IMR-90 (cell line): ENCODE results near the gene CD9. TPM values are rescaled to one million over a fixed set of nuclear protein-coding genes. Genes with fewer than 3 reads are reported as not detected.
A peak's percentile ranks its signal among the peaks of the same experiment; 100 is the strongest.

Source experiments
- ATAC-seq: fragments of 200-7000 bp; cut with Tn5 transposase; 2 replicates; pipeline ENCODE4 v1.9.1; 2020; ENCODE audit warnings: low read depth, mild to moderate bottlenecking, moderate library complexity
- BruUV-seq: library from RNA; stranded (reverse); fragments of 400-500 nt; replicated peaks from 2 replicates; lab custom pipeline; 2021; lab: Mats Ljungman, UMichigan
- CTCF ChIA-PET: fragments of 300-600 bp; formaldehyde crosslinking; extraction: SDS; loops from one replicate; lab custom pipeline; 2021; ENCODE audit warnings: antibody characterized with exemption; lab: Yijun Ruan, JAX
- POLR2A ChIA-PET: fragments of 300-600 bp; sonication (Branson Sonifier 250); formaldehyde crosslinking; loops from one replicate; lab custom pipeline; 2022; ENCODE audit warnings: antibody characterized with exemption; ENCODE audit not compliant: unreplicated experiment; lab: Charles Lee
- DNase-seq: peaks from one replicate; pipeline ENCODE4 v3.0.0; 2013
- H2AFZ ChIP-seq: replicated peaks from 2 replicates; pipeline ENCODE3; 2013; ENCODE audit warnings: low read length, mild to moderate bottlenecking; ENCODE audit not compliant: poor library complexity
- H2AK5ac ChIP-seq: 2 replicates; pipeline ENCODE4 v1.6.1; 2013; ENCODE audit warnings: low read depth, low read length, inconsistent platforms
- H2AK9ac ChIP-seq: replicated peaks from 2 replicates; pipeline ENCODE3; 2013; ENCODE audit warnings: mild to moderate bottlenecking, low read depth, low read length, moderate library complexity; ENCODE audit not compliant: poor library complexity
- H2BK120ac ChIP-seq: 2 replicates; pipeline ENCODE4 v1.6.1; 2013; ENCODE audit warnings: low read depth, low read length, inconsistent platforms
- H2BK15ac ChIP-seq: 3 replicates; pipeline ENCODE4 v1.6.1; 2013; ENCODE audit warnings: low read depth, low read length, inconsistent platforms
- H2BK20ac ChIP-seq: 2 replicates; pipeline ENCODE4 v1.6.1; 2013; ENCODE audit warnings: low read depth, mild to moderate bottlenecking, inconsistent platforms, low read length, moderate library complexity
- H2BK5ac ChIP-seq: 2 replicates; pipeline ENCODE4 v1.6.1; 2013; ENCODE audit warnings: mild to moderate bottlenecking, low read depth, low read length, inconsistent platforms; ENCODE audit not compliant: poor library complexity, severe bottlenecking
- H3K14ac ChIP-seq: replicated peaks from 2 replicates; pipeline ENCODE4 v1.6.1; 2013; ENCODE audit warnings: low read depth, low read length, inconsistent platforms
- H3K18ac ChIP-seq: 2 replicates; pipeline ENCODE4 v1.6.1; 2013; ENCODE audit warnings: low read depth, low read length, control low read depth
- H3K23ac ChIP-seq: 2 replicates; pipeline ENCODE4 v1.6.1; 2013; ENCODE audit warnings: low read depth, low read length, inconsistent platforms
- H3K27ac ChIP-seq: 2 replicates; pipeline ENCODE4 v1.5.1; 2013; ENCODE audit warnings: mild to moderate bottlenecking, control low read depth, low read length; ENCODE audit not compliant: insufficient read depth
- H3K27me3 ChIP-seq: 2 replicates; pipeline ENCODE4 v1.6.1; 2013; ENCODE audit warnings: low read length; ENCODE audit not compliant: control insufficient read depth, insufficient read depth
- H3K36me3 ChIP-seq: 2 replicates; pipeline ENCODE4 v1.6.1; 2013; ENCODE audit warnings: low read length, mixed read lengths; ENCODE audit not compliant: control insufficient read depth, insufficient read depth
- H3K4ac ChIP-seq: 2 replicates; pipeline ENCODE4 v1.6.1; 2013; ENCODE audit warnings: low read depth, low read length, inconsistent platforms
- H3K4me1 ChIP-seq: 2 replicates; pipeline ENCODE4 v1.6.1; 2013; ENCODE audit warnings: low read length, mixed read lengths; ENCODE audit not compliant: control insufficient read depth, insufficient read depth
- H3K4me2 ChIP-seq: 2 replicates; pipeline ENCODE4 v1.6.1; 2013; ENCODE audit warnings: low read depth, mild to moderate bottlenecking, control low read depth, low read length, moderate library complexity
- H3K4me3 ChIP-seq: 2 replicates; pipeline ENCODE4 v1.5.1; 2013; ENCODE audit warnings: low read depth, mild to moderate bottlenecking, control low read depth, low read length, moderate library complexity; ENCODE audit not compliant: insufficient read depth
- H3K56ac ChIP-seq: 2 replicates; pipeline ENCODE4 v1.6.1; 2013; ENCODE audit warnings: low read length, inconsistent platforms; ENCODE audit not compliant: insufficient read depth; ENCODE audit errors: extremely low read depth
- H3K79me1 ChIP-seq, 2 experiments: 2 replicates each; pipeline ENCODE4 v1.6.1; 2013; ENCODE audit warnings: low read length in 2 of 2, inconsistent platforms in 1 of 2, low read depth in 1 of 2
- H3K9ac ChIP-seq: 2 replicates; pipeline ENCODE4 v1.6.1; 2013; ENCODE audit warnings: low read depth, low read length, control low read depth
- H3K9me1 ChIP-seq: 2 replicates; pipeline ENCODE4 v1.6.1; 2013; ENCODE audit warnings: low read length, inconsistent platforms; ENCODE audit not compliant: insufficient read depth
- H3K9me3 ChIP-seq: 2 replicates; pipeline ENCODE4 v1.6.1; 2013; ENCODE audit warnings: low read length; ENCODE audit not compliant: control insufficient read depth, insufficient read depth
- H4K20me1 ChIP-seq: 2 replicates; pipeline ENCODE4 v1.6.1; 2013; ENCODE audit warnings: low read length, inconsistent platforms; ENCODE audit not compliant: insufficient read depth
- H4K5ac ChIP-seq: 2 replicates; pipeline ENCODE4 v1.6.1; 2013; ENCODE audit warnings: mild to moderate bottlenecking, low read depth, low read length, control low read depth
- H4K8ac ChIP-seq, 2 experiments: 2 replicates each; pipeline ENCODE4 v1.6.1; 2013; ENCODE audit warnings: low read depth in 2 of 2, low read length in 2 of 2, control low read depth in 1 of 2, inconsistent platforms in 1 of 2
- H4K91ac ChIP-seq: 2 replicates; pipeline ENCODE4 v1.6.1; 2013; ENCODE audit warnings: low read depth, low read length, inconsistent platforms; ENCODE audit not compliant: insufficient read depth
- BHLHE40 ChIP-seq: fragments of 150-350 bp; IDR thresholded peaks from 2 replicates; pipeline ENCODE4 v1.6.1; 2016; ENCODE audit warnings: mild to moderate bottlenecking, low read depth, low read length
- CEBPB ChIP-seq: IDR thresholded peaks from 2 replicates; pipeline ENCODE4 v1.6.1; 2012; ENCODE audit warnings: low read depth, low read length, improper control_type of control experiment
- CHD1 ChIP-seq: IDR thresholded peaks from 2 replicates; pipeline ENCODE4 v1.6.1; 2012; ENCODE audit warnings: low read depth, low read length, improper control_type of control experiment
- ELK1 ChIP-seq: fragments of 150-350 bp; IDR thresholded peaks from 2 replicates; pipeline ENCODE4 v1.6.1; 2016; ENCODE audit warnings: low read depth, mild to moderate bottlenecking, low read length, moderate library complexity, borderline replicate concordance
- FOS ChIP-seq: fragments of 150-350 bp; IDR thresholded peaks from 2 replicates; pipeline ENCODE4 v1.6.1; 2016; ENCODE audit warnings: low read depth, low read length
- MAFK ChIP-seq: IDR thresholded peaks from 2 replicates; pipeline ENCODE4 v1.6.1; 2012; ENCODE audit warnings: low read depth, low read length, improper control_type of control experiment
- MXI1 ChIP-seq: IDR thresholded peaks from 2 replicates; pipeline ENCODE4 v1.6.1; 2012; ENCODE audit warnings: low read depth, mild to moderate bottlenecking, low read length, moderate library complexity, borderline replicate concordance
- NFE2L2 ChIP-seq: fragments of 150-350 bp; IDR thresholded peaks from 2 replicates; pipeline ENCODE4 v1.6.1; 2016; ENCODE audit warnings: low read depth, mild to moderate bottlenecking, low read length
- POLR2A ChIP-seq: IDR thresholded peaks from 2 replicates; pipeline ENCODE4 v1.6.1; 2012; ENCODE audit warnings: mild to moderate bottlenecking, low read depth, low read length
- RAD21 ChIP-seq: IDR thresholded peaks from 2 replicates; pipeline ENCODE4 v1.6.1; 2012; ENCODE audit warnings: low read length, improper control_type of control experiment
- RFX5 ChIP-seq: IDR thresholded peaks from 2 replicates; pipeline ENCODE4 v1.8.0; 2012; ENCODE audit warnings: low read depth, mild to moderate bottlenecking, low read length, moderate library complexity
- SMC3 ChIP-seq: fragments of 150-350 bp; IDR thresholded peaks from 2 replicates; pipeline ENCODE4 v1.6.1; 2016; ENCODE audit warnings: low read depth, mild to moderate bottlenecking, antibody characterized with exemption, low read length, moderate library complexity
- USF2 ChIP-seq: fragments of 150-350 bp; IDR thresholded peaks from 2 replicates; pipeline ENCODE4 v1.6.1; 2017; ENCODE audit warnings: mild to moderate bottlenecking, antibody characterized with exemption, low read length, low read depth
- WGBS, 2 experiments: methylation state at CpG; one replicate each; pipeline versions ENCODE4 v1.1.5 to v1.1.7; 2013; ENCODE audit warnings: missing lambda C conversion rate in 2 of 2; ENCODE audit not compliant: insufficient read length in 1 of 2; ENCODE audit errors: extremely low coverage in 2 of 2; 5-methylcytosine and 5-hydroxymethylcytosine counted together
- dilution Hi-C: fragments of 300-500 bp; cut with HindIII; formaldehyde crosslinking; loops from one replicate; pipeline ENCODE4 v1.14.3; 2018; ENCODE audit warnings: low sequenced_read_pairs; ENCODE audit not compliant: unreplicated experiment
- in situ Hi-C: fragments of 300-500 bp; cut with MboI; formaldehyde crosslinking; loops from 3 replicates; pipeline ENCODE4 v1.14.3; 2019; ENCODE audit warnings: low sequenced_read_pairs, inconsistent platforms, mixed read lengths
- intact Hi-C: fragments of 100-400 bp; cut with micrococcal nuclease; formaldehyde crosslinking; loops from 2 replicates; pipeline ENCODE4 v1.10.0; 2022
- polyA plus RNA-seq, 3 experiments: library from polyadenylated mRNA; depleted of rRNA; stranded (reverse); fragments of >200 nt; gene quantifications; 2 replicates each; pipeline ENCODE4 v1.2.3, GENCODE V29; 2012; ENCODE audit warnings: low replicate concordance in 1 of 3
- total RNA-seq: library from RNA; depleted of rRNA; stranded (reverse); fragments of >200 nt; gene quantifications from 2 replicates; pipeline ENCODE4 v1.2.3, GENCODE V29; 2012

Gene CD9
- total and polyA plus RNA-seq, 2 of the 4 experiments (the other 2 are of a cell fraction), result 48.8 to 70.9 TPM

GRCh38 chr12:6284273-6284672 lies 84.1 kb downstream of the CD9 start (continued):
- no peak for TF ChIP-seq USF2

- ATAC-seq (peak; percentile 56), DNase-seq (peak; percentile 76)
- H3K4me2 ChIP-seq, result no peak overlapping the region
- peaks cover 0 to 6% of the 10 kb centered on the region in 2 experiments; a peak in 1 of 4 replicates for H3K79me1 ChIP-seq
- no peak overlapping the region for H3K27ac ChIP-seq
- H3K9ac ChIP-seq, result peak overlapping the region; percentile 26; the same call in 1 of the 2 replicates
- ChIA-PET POLR2A (interaction anchor here (0.9 to 1.0 kb wide), 2 partner anchors 84 to 297 kb away, joined by 3 read pairs; no protein-coding TSS in a partner anchor), CTCF (interaction anchor here (0.5 to 3.7 kb wide), 14 partner anchors 76 to 328 kb away, joined by 3 to 17 read pairs (median 4); no protein-coding TSS in a partner anchor)
- no peak overlapping the region for H3K4me3 ChIP-seq
- peak overlapping the region; percentile 74 for H2BK5ac ChIP-seq
- H4K5ac ChIP-seq, result peak overlapping the region; percentile 61; the same call in 1 of the 2 replicates
- H4K20me1 ChIP-seq, result no peaks in the 10 kb centered on the region
- in situ Hi-C loops, result loop anchor here (5.0 to 25.0 kb wide), 2 partner anchors 298 to 823 kb away; no protein-coding TSS in a partner anchor
- H3K9me1 ChIP-seq, result peaks cover 18% of the 10 kb centered on the region
- peak overlapping the region; percentile 98 for H2BK20ac ChIP-seq
- peak overlapping the region; percentile 95 for H2BK120ac ChIP-seq
- peak overlapping the region; percentile 52; the same call in 1 of the 2 replicates for H2AK5ac ChIP-seq
- intact Hi-C loops, result loop anchor here (1.0 to 10.0 kb wide), 6 partner anchors 90 to 780 kb away; no protein-coding TSS in a partner anchor
- dilution Hi-C loops, result no loop called here
- peak overlapping the region; percentile 93 for H4K91ac ChIP-seq
- peak overlapping the region; percentile 73 for H2AFZ ChIP-seq
- no peak overlapping the region for H2AK9ac ChIP-seq
- BruUV-seq, result no TSS peak
- peak overlapping the region; percentile 34; the same call in 1 of the 2 replicates for H3K23ac ChIP-seq
- 0% methylated on average over 4 of the region's 8 CpGs; no CpG with 5 or more reads in 1 of the 2 experiments for WGBS, 2 experiments
- H4K8ac ChIP-seq, result peak overlapping the region in 1 of 2 experiments; percentile 84; a peak in 3 of 4 replicates
- no peaks in the 10 kb centered on the region for H3K9me3 ChIP-seq
- H3K56ac ChIP-seq, result peak overlapping the region; percentile 62; the same call in 1 of the 2 replicates
- H3K27me3 ChIP-seq, result no peaks in the 10 kb centered on the region
- peak overlapping the region; percentile 59; the same call in 1 of the 2 replicates for H3K18ac ChIP-seq
- H2BK15ac ChIP-seq, result peak overlapping the region; percentile 43; the same call in 1 of the 3 replicates
- peaks cover 18% of the 10 kb centered on the region for H3K4me1 ChIP-seq
- peak overlapping the region; percentile 79; the same call in 1 of the 2 replicates for H3K4ac ChIP-seq
- H3K14ac ChIP-seq, result no peak overlapping the region; the same call in 1 of the 2 replicates
- H3K36me3 ChIP-seq, result no peaks in the 10 kb centered on the region
- no peak for TF ChIP-seq RFX5
- no peak for TF ChIP-seq ELK1
- TF ChIP-seq CEBPB, result no peak
- TF ChIP-seq POLR2A, result peak; percentile 44; the same call in 1 of the 2 replicates
- TF ChIP-seq MXI1, result no peak
- TF ChIP-seq FOS, result no peak
- TF ChIP-seq USF2, result no peak
- TF ChIP-seq BHLHE40, result no peak
- peak; percentile 98 for TF ChIP-seq SMC3
- peak; percentile 99 for TF ChIP-seq RAD21
- TF ChIP-seq MAFK, result no peak
- TF ChIP-seq CHD1, result no peak
- TF ChIP-seq NFE2L2, result no peak
These were observed 84.9 kb downstream of the CD9 start for GRCh38 chr12:6285063-6285477.
